ENCODE measurements around the gene KLHL25. TPM values are rescaled to one million over a fixed set of nuclear protein-coding genes. Genes with fewer than 3 reads are reported as not detected.

The KLHL25 gene
- total and polyA plus RNA-seq, 2 of the 8 experiments (the other 6 are each of a cell fraction or from before 2014, with no cell fraction given) = 16.5 to 22.0 TPM

DNA sequence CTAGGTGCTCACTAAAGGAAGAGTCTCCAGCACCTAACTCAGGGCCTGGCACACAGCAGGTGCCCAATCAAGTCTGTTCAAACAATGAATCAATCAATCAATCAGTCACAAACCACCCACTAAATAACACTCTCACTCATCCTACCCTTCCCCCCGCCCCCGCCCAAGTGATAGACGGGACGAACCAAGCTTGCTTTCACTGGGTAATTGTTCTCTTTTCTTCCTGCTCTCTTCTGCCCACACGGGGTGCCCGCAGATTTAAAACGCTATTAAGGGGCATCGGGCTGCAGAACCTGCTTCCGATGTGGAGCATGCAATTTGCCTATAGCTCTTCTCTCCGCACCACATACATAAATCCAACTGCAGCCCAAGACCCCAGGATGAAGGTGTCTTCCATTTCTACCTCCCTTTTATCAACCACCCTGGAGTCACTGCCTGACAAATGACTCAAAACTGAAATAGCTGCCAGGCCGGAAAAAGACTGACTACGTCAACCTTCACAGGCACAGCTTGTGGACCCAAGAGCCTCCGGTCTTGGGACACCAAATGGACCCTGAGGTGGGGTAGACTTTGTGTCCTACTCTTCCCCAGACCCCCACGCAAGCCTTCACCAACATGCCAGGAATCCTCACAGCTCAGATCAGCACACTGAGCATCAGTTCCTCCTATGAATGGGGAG lies 1.7 kb downstream of the KLHL25 start:
- DNase-seq (ENCODE audit: low read depth in 1 of 2, low spot score in 2 of 2) = no peak
- Histone ChIP-seq H3K4me3 (ENCODE audit: extremely low read depth in 1 of 4, insufficient read depth in 2 of 4, low read depth in 3 of 4, low read length in 4 of 4) (peak overlapping the region; percentile 59 to 94 (median 90); a peak in 7 of 8 replicates), H2BK5ac (ENCODE audit: low read depth, low read length) (no peak overlapping the region; the same call in 1 of the 2 replicates), H2BK120ac (replicated peaks; ENCODE audit: low read depth, low read length) (no peak overlapping the region), H2BK12ac (ENCODE audit: low read depth, low read length) (no peak overlapping the region), H3K9ac (replicated peaks in 1 of 4; ENCODE audit: extremely low read depth in 1 of 4, low read depth in 3 of 4, low read length in 3 of 4) (peak overlapping the region in 1 of 4 experiments; percentile 10; a peak in 2 of 7 replicates), H3K36me3 (ENCODE audit: control insufficient read depth in 2 of 4, insufficient read depth in 4 of 4, low read length in 3 of 4) (no peaks in the 10 kb centered on the region), H2BK20ac (ENCODE audit: low read length) (no peak overlapping the region), H3K18ac (ENCODE audit: extremely low read depth, low read length) (no peak overlapping the region; the same call in 1 of the 2 replicates), H4K91ac (replicated peaks; ENCODE audit: insufficient read length, low read length) (no peak overlapping the region), H3K4ac (replicated peaks; ENCODE audit: insufficient read length, low read depth, low read length) (no peak overlapping the region), H3K27ac (ENCODE audit: low read depth, low read length) (no peak overlapping the region), H3K4me2 (ENCODE audit: insufficient read depth in 1 of 2, low read depth in 2 of 2, low read length in 2 of 2) (peak overlapping the region; percentile 91 to 98), H4K5ac (ENCODE audit: insufficient read length, low read depth, low read length) (no peak overlapping the region), H3K27me3 (replicated peaks in 1 of 4; ENCODE audit: control insufficient read depth in 3 of 4, extremely low read depth in 1 of 4, insufficient read depth in 3 of 4, low read length in 3 of 4) (peaks cover 0 to 4% (median 1%) of the 10 kb centered on the region in 4 experiments; a peak in 2 of 7 replicates), H4K8ac (ENCODE audit: extremely low read depth, insufficient read depth, low read length) (no peak overlapping the region), H3K79me1 (ENCODE audit: low read depth, low read length) (peaks cover 26% of the 10 kb centered on the region), H3K4me1 (replicated peaks in 1 of 4; ENCODE audit: control insufficient read depth in 3 of 4, insufficient read depth in 4 of 4, low read length in 3 of 4) (peaks cover 9 to 26% (median 14%) of the 10 kb centered on the region in 4 experiments), H4K20me1 (replicated peaks in 1 of 2; ENCODE audit: control insufficient read depth in 1 of 2, insufficient read depth in 2 of 2, low read length in 2 of 2) (peaks cover 12 to 24% of the 10 kb centered on the region in 2 experiments), H3K23ac (ENCODE audit: insufficient read length) (no peak overlapping the region), H3K14ac (ENCODE audit: insufficient read length) (no peak overlapping the region), H3K9me3 (ENCODE audit: insufficient read depth in 2 of 2, low read depth in 1 of 2, low read length in 1 of 2) (no peaks in the 10 kb centered on the region), H2AK5ac (ENCODE audit: low read depth, low read length) (no peak overlapping the region), H3K56ac (replicated peaks; ENCODE audit: insufficient read length, low read depth, low read length) (no peak overlapping the region), H3K23me2 (ENCODE audit: low read depth, low read length) (peaks cover 10% of the 10 kb centered on the region; the same call in 1 of the 2 replicates), H2AFZ (ENCODE audit: low read length) (no peak overlapping the region), H2BK15ac (ENCODE audit: low read length) (no peak overlapping the region; the same call in 1 of the 2 replicates), H3K79me2 (ENCODE audit: control insufficient read depth in 1 of 2, insufficient read depth in 2 of 2, low read length in 2 of 2) (peaks cover 22 to 58% of the 10 kb centered on the region in 2 experiments)
- WGBS, 2 experiments (ENCODE audit: extremely low coverage in 1 of 2, insufficient coverage in 1 of 2, insufficient read length in 1 of 2, insufficient replicate concordance in 2 of 2, low coverage in 1 of 2, low lambda C conversion rate in 2 of 2, missing lambda C conversion rate in 1 of 2) = 74% methylated on average over 14 of the region's 14 CpGs; no CpG with 5 or more reads in 1 of the 2 experiments
- TF ChIP-seq RNF2 (IDR thresholded peaks at IDR 0.05; ENCODE audit: borderline replicate concordance, low read depth, low read length, missing control alignments, poor library complexity, severe bottlenecking) (no peak), HDAC2 (IDR thresholded peaks at IDR 0.05; ENCODE audit: borderline replicate concordance in 1 of 2, low read depth in 2 of 2, low read length in 2 of 2) (no peak), BCL11A (IDR thresholded peaks at IDR 0.05; ENCODE audit: low read depth in 2 of 2, low read length in 2 of 2) (no peak)
- FAIRE-seq = no peak
- POLR2A ChIA-PET (ENCODE audit: partially characterized antibody) = interaction anchor here (1.4 to 2.1 kb wide), 4 partner anchors 11 to 45 kb away, joined by 3 to 5 read pairs (median 4); no protein-coding TSS in a partner anchor
- CTCF ChIA-PET (ENCODE audit: partially characterized antibody) = interaction anchor here (0.6 to 2.1 kb wide), 6 partner anchors 12 to 531 kb away, joined by 3 to 10 read pairs (median 4); no protein-coding TSS in a partner anchor
